AG08395 (cell line): ENCODE data around the gene DENND1A.
A peak's percentile ranks its signal among the peaks of the same experiment; 100 is the strongest.

Experiments used
- DNase-seq: peaks from one replicate; pipeline ENCODE4 v3.0.0; 2012; ENCODE audit warnings: mixed read lengths, low spot score

The DENND1A gene

GRCh38 chr9:123336449-123336848 lies 593.5 kb downstream of the DENND1A start:
- DNase-seq = no peak

- DNase-seq = no peak
These were observed 594.0 kb downstream of the DENND1A start for GRCh38 chr9:123335986-123336329.

GRCh38 chr9:123335193-123335985 lies 594.5 kb downstream of the DENND1A start:
- peak; percentile 82 for DNase-seq

- no peak for DNase-seq
These were observed 595.3 kb downstream of the DENND1A start for GRCh38 chr9:123334639-123335038.

- DNase-seq = peak; percentile 83
These were observed 596.8 kb downstream of the DENND1A start for GRCh38 chr9:123333058-123333669.

- no peak for DNase-seq
These were observed 598.4 kb downstream of the DENND1A start for GRCh38 chr9:123331346-123332060.
